H9 (cell line): ENCODE measurements around the gene HS3ST6. TPM values are rescaled to one million over a fixed set of nuclear protein-coding genes. Genes with fewer than 3 reads are reported as not detected.

Experiments used
- DNase-seq: peaks from one replicate; pipeline ENCODE4 v3.0.0-alpha.2; 2017
- H2AFZ ChIP-seq: one replicate; pipeline ENCODE4 v1.6.1; 2013; ENCODE audit warnings: mild to moderate bottlenecking, low read length, control low read depth, moderate library complexity
- H2AK5ac ChIP-seq: 2 replicates; pipeline ENCODE4 v1.6.1; 2013; ENCODE audit warnings: low read length, control low read depth, mixed read lengths; ENCODE audit not compliant: insufficient read length
- H2BK120ac ChIP-seq: one replicate; pipeline ENCODE4 v1.6.1; 2013; ENCODE audit warnings: low read depth, mild to moderate bottlenecking, low read length, control low read depth, inconsistent platforms; ENCODE audit not compliant: poor library complexity, severe bottlenecking
- H2BK12ac ChIP-seq: 2 replicates; pipeline ENCODE4 v1.6.1; 2013; ENCODE audit warnings: low read length, control low read depth, mixed read lengths, low read depth; ENCODE audit not compliant: insufficient read length
- H2BK15ac ChIP-seq: 2 replicates; pipeline ENCODE4 v1.6.1; 2013; ENCODE audit warnings: low read depth, low read length, control low read depth
- H2BK20ac ChIP-seq: one replicate; pipeline ENCODE4 v1.6.1; 2013; ENCODE audit warnings: low read depth, mild to moderate bottlenecking, low read length, control low read depth, inconsistent platforms; ENCODE audit not compliant: poor library complexity, severe bottlenecking
- H2BK5ac ChIP-seq: 2 replicates; pipeline ENCODE4 v1.6.1; 2013; ENCODE audit warnings: low read length, control low read depth, mixed read lengths; ENCODE audit not compliant: insufficient read length
- H3K14ac ChIP-seq: 2 replicates; pipeline ENCODE4 v1.6.1; 2013; ENCODE audit warnings: low read length, control low read depth; ENCODE audit not compliant: insufficient read depth
- H3K18ac ChIP-seq: 2 replicates; pipeline ENCODE4 v1.6.1; 2013; ENCODE audit warnings: low read depth, mild to moderate bottlenecking, mixed read lengths, low read length, control low read depth; ENCODE audit not compliant: insufficient read length
- H3K23ac ChIP-seq: 2 replicates; pipeline ENCODE4 v1.6.1; 2013; ENCODE audit warnings: low read length, control low read depth, mixed read lengths, low read depth; ENCODE audit not compliant: insufficient read length
- H3K23me2 ChIP-seq: 2 replicates; pipeline ENCODE4 v1.6.1; 2013; ENCODE audit warnings: low read depth, mild to moderate bottlenecking, mixed read lengths, low read length, control low read depth; ENCODE audit not compliant: insufficient read length, poor library complexity, severe bottlenecking
- H3K27ac ChIP-seq: 2 replicates; pipeline ENCODE4 v1.5.1; 2013; ENCODE audit warnings: low read length, control low read depth, mixed read lengths, low read depth; ENCODE audit not compliant: insufficient read length
- H3K27me3 ChIP-seq: 2 replicates; pipeline ENCODE4 v1.6.1; 2013; ENCODE audit warnings: low read length, control low read depth, inconsistent platforms; ENCODE audit not compliant: insufficient read depth
- H3K4ac ChIP-seq: 2 replicates; pipeline ENCODE4 v1.6.1; 2013; ENCODE audit warnings: low read depth, mild to moderate bottlenecking, control low read depth, inconsistent platforms, low read length, moderate library complexity
- H3K4me1 ChIP-seq: 2 replicates; pipeline ENCODE4 v1.6.1; 2013; ENCODE audit warnings: low read length, control low read depth, inconsistent platforms; ENCODE audit not compliant: insufficient read depth
- H3K4me2 ChIP-seq: 2 replicates; pipeline ENCODE4 v1.6.1; 2013; ENCODE audit warnings: low read length, control low read depth, mixed read lengths; ENCODE audit not compliant: insufficient read length, insufficient read depth
- H3K56ac ChIP-seq: 2 replicates; pipeline ENCODE4 v1.6.1; 2013; ENCODE audit warnings: low read depth, mild to moderate bottlenecking, mixed read lengths, low read length, control low read depth; ENCODE audit not compliant: insufficient read length
- H3K79me1 ChIP-seq: 2 replicates; pipeline ENCODE4 v1.6.1; 2013; ENCODE audit warnings: low read depth, mild to moderate bottlenecking, moderate library complexity, low read length, control low read depth, inconsistent platforms; ENCODE audit not compliant: insufficient read depth, poor library complexity, severe bottlenecking
- H3K79me2 ChIP-seq: 2 replicates; pipeline ENCODE4 v1.6.1; 2013; ENCODE audit warnings: low read length, control low read depth, inconsistent platforms; ENCODE audit not compliant: insufficient read depth
- H3K9ac ChIP-seq: 2 replicates; pipeline ENCODE4 v1.6.1; 2013; ENCODE audit warnings: low read length, control low read depth, mixed read lengths; ENCODE audit not compliant: insufficient read length; ENCODE audit errors: extremely low read depth
- H3K9me3 ChIP-seq: one replicate; pipeline ENCODE4 v1.6.1; 2013; ENCODE audit warnings: low read depth, low read length, inconsistent platforms; ENCODE audit not compliant: control insufficient read depth
- H3T11ph ChIP-seq: one replicate; pipeline ENCODE4 v1.6.1; 2013; ENCODE audit warnings: mild to moderate bottlenecking, low read length, control low read depth, inconsistent platforms
- H4K20me1 ChIP-seq: one replicate; pipeline ENCODE4 v1.6.1; 2013; ENCODE audit not compliant: control insufficient read depth, insufficient read length, insufficient read depth
- H4K5ac ChIP-seq: 2 replicates; pipeline ENCODE4 v1.6.1; 2013; ENCODE audit warnings: low read depth, mild to moderate bottlenecking, mixed read lengths, low read length, control low read depth; ENCODE audit not compliant: insufficient read length
- H4K8ac ChIP-seq: replicated peaks from 2 replicates; pipeline ENCODE4 v1.6.1; 2013; ENCODE audit warnings: low read length, control low read depth, mixed read lengths, low read depth; ENCODE audit not compliant: insufficient read length
- H4K91ac ChIP-seq: 2 replicates; pipeline ENCODE4 v1.6.1; 2013; ENCODE audit warnings: low read depth, mild to moderate bottlenecking, moderate library complexity, mixed read lengths, low read length, control low read depth; ENCODE audit not compliant: insufficient read length
- H3K27ac Mint-ChIP-seq, 3 experiments: 2 replicates in 2 of 3; 3 replicates in 1 of 3; pipeline ENCODE4 v1.8.0; 2020 to 2021; ENCODE audit warnings: mixed read lengths in 3 of 3, mild to moderate bottlenecking in 1 of 3, moderate library complexity in 1 of 3
- H3K27me3 Mint-ChIP-seq: 2 replicates; pipeline ENCODE4 v1.8.0; 2021; ENCODE audit warnings: low read depth, mild to moderate bottlenecking, moderate library complexity, mixed read lengths
- H3K36me3 Mint-ChIP-seq, 3 experiments: 2 replicates in 2 of 3; 3 replicates in 1 of 3; pipeline ENCODE4 v1.8.0; 2020 to 2021; ENCODE audit warnings: low read depth in 3 of 3, mixed read lengths in 3 of 3; ENCODE audit not compliant: insufficient read depth in 1 of 3
- H3K4me1 Mint-ChIP-seq, 2 experiments: 2 replicates each; pipeline ENCODE4 v1.8.0; 2020; ENCODE audit warnings: mixed read lengths in 2 of 2
- H3K4me3 Mint-ChIP-seq, 2 experiments: 2 replicates in 1 of 2; 3 replicates in 1 of 2; pipeline ENCODE4 v1.8.0; 2020 to 2021; ENCODE audit warnings: mild to moderate bottlenecking in 2 of 2, mixed read lengths in 2 of 2, moderate library complexity in 1 of 2
- H3K9me3 Mint-ChIP-seq, 2 experiments: 2 replicates in 1 of 2; 3 replicates in 1 of 2; pipeline ENCODE4 v1.8.0; 2020; ENCODE audit warnings: mild to moderate bottlenecking in 2 of 2, mixed read lengths in 2 of 2, moderate library complexity in 1 of 2
- WGBS: extraction: QIAGEN DNeasy Blood & Tissue Kit; methylation state at CpG from one replicate; pipeline ENCODE4 v1.1.7; 2013; ENCODE audit warnings: missing lambda C conversion rate, low lambda C conversion rate, mixed read lengths; ENCODE audit not compliant: insufficient read length; ENCODE audit errors: extremely low coverage; 5-methylcytosine and 5-hydroxymethylcytosine counted together
- total RNA-seq: library from RNA; stranded (reverse); gene quantifications from 2 replicates; pipeline ENCODE4 v1.2.1, GENCODE V29; 2021
- TF ChIP-seq, protein P1 (sequence below): fragments of 200-600 bp; sonication (generic); conservative IDR thresholded peaks from 3 replicates; pipeline ENCODE4 v1.8.0; 2021; ENCODE audit warnings: antibody characterized with exemption, mild to moderate bottlenecking

HS3ST6 gene
- total RNA-seq, 1 experiment from 2014 or later, result not detected

DNA sequence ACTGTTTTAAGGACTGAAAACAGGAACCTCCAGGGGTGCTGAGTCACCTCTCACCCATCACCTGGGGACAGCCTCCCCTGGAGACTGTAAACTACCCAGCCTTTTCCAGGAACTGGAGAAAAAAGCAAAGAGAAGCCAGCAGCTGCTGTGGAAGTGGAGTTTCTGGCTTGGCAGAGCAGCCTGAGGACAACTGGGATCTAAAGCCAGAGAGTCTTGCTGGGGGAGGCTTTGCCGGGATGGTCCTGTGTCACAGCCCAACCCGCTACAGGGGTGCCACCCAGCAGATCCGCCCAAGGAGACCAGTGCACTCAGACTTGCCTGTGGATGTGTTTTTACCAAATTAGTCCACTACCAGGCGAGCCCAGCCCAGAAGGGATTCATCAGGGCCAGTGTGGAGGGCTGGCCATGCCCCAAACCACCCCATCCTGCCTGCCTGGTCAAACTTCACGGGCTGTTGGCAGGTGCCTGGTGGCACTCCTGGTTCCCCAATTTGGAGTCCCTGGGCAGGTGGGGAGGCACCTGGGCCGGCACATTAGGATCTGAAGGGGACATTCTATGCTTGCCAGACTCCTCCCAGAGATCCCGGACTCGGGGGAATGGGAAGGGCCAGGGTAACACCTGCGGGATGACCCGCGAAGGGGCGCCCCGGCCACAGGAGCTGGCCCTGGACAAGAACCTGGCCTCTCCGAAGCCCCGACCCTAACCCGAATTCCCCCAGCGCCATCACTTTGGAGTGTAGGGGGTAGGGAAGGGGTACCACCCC is 24.0 kb upstream of the HS3ST6 start:
- no peak overlapping the region for H2BK5ac ChIP-seq
- no peak overlapping the region for H3K9ac ChIP-seq
- H2BK20ac ChIP-seq, result no peak overlapping the region
- peaks cover 4% of the 10 kb centered on the region; the same call in 1 of the 2 replicates for H3K4me1 ChIP-seq
- H3K9me3 ChIP-seq, result no peaks in the 10 kb centered on the region
- no peaks in the 10 kb centered on the region for H3K79me2 ChIP-seq
- peak overlapping the region; percentile 55 for H3K4me2 ChIP-seq
- peak overlapping the region; percentile 88 to 93 for H3K4me3 Mint-ChIP-seq
- H2BK12ac ChIP-seq, result no peak overlapping the region
- H3K4me1 Mint-ChIP-seq, result peaks cover 15 to 23% of the 10 kb centered on the region in 2 experiments
- H3K36me3 Mint-ChIP-seq, result peaks cover 10 to 22% (median 17%) of the 10 kb centered on the region in 3 experiments; a peak in 6 of 7 replicates
- TF ChIP-seq, protein P1, sequence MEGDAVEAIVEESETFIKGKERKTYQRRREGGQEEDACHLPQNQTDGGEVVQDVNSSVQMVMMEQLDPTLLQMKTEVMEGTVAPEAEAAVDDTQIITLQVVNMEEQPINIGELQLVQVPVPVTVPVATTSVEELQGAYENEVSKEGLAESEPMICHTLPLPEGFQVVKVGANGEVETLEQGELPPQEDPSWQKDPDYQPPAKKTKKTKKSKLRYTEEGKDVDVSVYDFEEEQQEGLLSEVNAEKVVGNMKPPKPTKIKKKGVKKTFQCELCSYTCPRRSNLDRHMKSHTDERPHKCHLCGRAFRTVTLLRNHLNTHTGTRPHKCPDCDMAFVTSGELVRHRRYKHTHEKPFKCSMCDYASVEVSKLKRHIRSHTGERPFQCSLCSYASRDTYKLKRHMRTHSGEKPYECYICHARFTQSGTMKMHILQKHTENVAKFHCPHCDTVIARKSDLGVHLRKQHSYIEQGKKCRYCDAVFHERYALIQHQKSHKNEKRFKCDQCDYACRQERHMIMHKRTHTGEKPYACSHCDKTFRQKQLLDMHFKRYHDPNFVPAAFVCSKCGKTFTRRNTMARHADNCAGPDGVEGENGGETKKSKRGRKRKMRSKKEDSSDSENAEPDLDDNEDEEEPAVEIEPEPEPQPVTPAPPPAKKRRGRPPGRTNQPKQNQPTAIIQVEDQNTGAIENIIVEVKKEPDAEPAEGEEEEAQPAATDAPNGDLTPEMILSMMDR, result no peak
- H4K91ac ChIP-seq, result no peak overlapping the region
- WGBS, result no CpG with 5 or more reads among the region's 17 CpGs
- H3K79me1 ChIP-seq, result no peaks in the 10 kb centered on the region
- no peaks in the 10 kb centered on the region for H3K27me3 ChIP-seq
- no peak overlapping the region for H3K4ac ChIP-seq
- H3K23ac ChIP-seq, result no peak overlapping the region
- no peaks in the 10 kb centered on the region; the same call in 1 of the 2 replicates for H3K27me3 Mint-ChIP-seq
- H3T11ph ChIP-seq, result no peak overlapping the region
- H3K56ac ChIP-seq, result no peak overlapping the region
- H3K27ac ChIP-seq, result no peak overlapping the region
- H3K14ac ChIP-seq, result no peak overlapping the region
- no peaks in the 10 kb centered on the region for H4K20me1 ChIP-seq
- H2BK15ac ChIP-seq, result no peak overlapping the region
- peaks cover 7% of the 10 kb centered on the region for H3K23me2 ChIP-seq
- peak; percentile 29 for DNase-seq
- H4K5ac ChIP-seq, result no peak overlapping the region
- no peak overlapping the region for H3K18ac ChIP-seq
- no peak overlapping the region for H2BK120ac ChIP-seq
- no peak overlapping the region for H4K8ac ChIP-seq
- no peaks in the 10 kb centered on the region for H3K9me3 Mint-ChIP-seq
- H2AK5ac ChIP-seq, result no peak overlapping the region
- H3K27ac Mint-ChIP-seq, result no peak overlapping the region
- H2AFZ ChIP-seq, result no peak overlapping the region
